HG02973 (cell line): ENCODE measurements around the gene HOTAIR.

Source experiments
- ATAC-seq: cut with Tn5 transposase; IDR thresholded peaks from one replicate; pipeline ENCODE4 v1.9.1; 2021; ENCODE audit warnings: moderate library complexity; ENCODE audit not compliant: unreplicated experiment

HOTAIR gene

GRCh38 chr12:53976172-53976822, 1.5 kb upstream of the HOTAIR start:
- ATAC-seq: no peak

GRCh38 chr12:53975479-53976152, 862 bp upstream of the HOTAIR start:
- ATAC-seq: no peak

- no peak for ATAC-seq
These were observed 314 bp upstream of the HOTAIR start for GRCh38 chr12:53975064-53975471.

GRCh38 chr12:53973236-53974042, 1.3 kb downstream of the HOTAIR start:
- no peak for ATAC-seq

- no peak for ATAC-seq
These were observed 2.0 kb downstream of the HOTAIR start, which contains the start of gene HOXC11 for GRCh38 chr12:53972722-53973235. Gene HOXC11, plus strand, starts transcription at chr12:53973126. Its CDS starts 116 bp downstream, at chr12:53973242.

- ATAC-seq: no peak
These were observed 2.5 kb downstream of the HOTAIR start for GRCh38 chr12:53972152-53972702.

GRCh38 chr12:53971686-53972085, 3.1 kb downstream of the HOTAIR start:
- no peak for ATAC-seq

GRCh38 chr12:53971129-53971528, 3.6 kb downstream of the HOTAIR start:
- ATAC-seq: no peak

GRCh38 chr12:53970451-53970850, 4.3 kb downstream of the HOTAIR start:
- no peak for ATAC-seq

- ATAC-seq: no peak
These were observed 5.0 kb downstream of the HOTAIR start for GRCh38 chr12:53969588-53970259.

- no peak for ATAC-seq
These were observed 6.3 kb downstream of the HOTAIR start for GRCh38 chr12:53968214-53969127.

GRCh38 chr12:53967421-53967925, 7.3 kb downstream of the HOTAIR start:
- ATAC-seq: no peak

GRCh38 chr12:53966385-53967133, 8.2 kb downstream of the HOTAIR start:
- no peak for ATAC-seq

- ATAC-seq: no peak
These were observed 8.7 kb downstream of the HOTAIR start for GRCh38 chr12:53966085-53966384.

GRCh38 chr12:53965281-53966084, 9.3 kb downstream of the HOTAIR start:
- ATAC-seq: no peak

- ATAC-seq: no peak
These were observed 10.4 kb downstream of the HOTAIR start for GRCh38 chr12:53964315-53964713.

- ATAC-seq: no peak
These were observed 11.1 kb downstream of the HOTAIR start for GRCh38 chr12:53963434-53964314.
